Heart right ventricle (tissue), 16 donors: Measurements from ENCODE around the gene ACSS3. TPM values are rescaled to one million over a fixed set of nuclear protein-coding genes. Genes with fewer than 3 reads are reported as not detected.
A peak's percentile ranks its signal among the peaks of the same experiment; 100 is the strongest.

Source experiments
- ATAC-seq, 8 donors: fragments of 200-7000 bp; cut with Tn5 transposase; one replicate each; pipeline ENCODE4 v1.9.1; 2020; ENCODE audit warnings: mild to moderate bottlenecking in 8 of 8, moderate library complexity in 8 of 8, moderate number of reproducible peaks in 1 of 8
- DNase-seq, 2 donors: peaks; one replicate each; pipeline ENCODE4 v3.0.0-alpha.2; 2020
- H3K27ac ChIP-seq, 10 donors: fragments of 200-600 bp; sonication (generic) in 2 of 10; one replicate each; pipeline versions ENCODE4 v1.5.0 to v1.8.0; 2020 to 2022; ENCODE audit warnings: mild to moderate bottlenecking in 3 of 10
- H3K27me3 ChIP-seq, 7 donors: fragments of 200-600 bp; one replicate each; pipeline ENCODE4 v1.8.0; 2021 to 2022; ENCODE audit warnings: mild to moderate bottlenecking in 2 of 7
- H3K36me3 ChIP-seq, 9 donors: fragments of 200-600 bp; sonication (generic) in 1 of 9; one replicate each; pipeline versions ENCODE4 v1.5.0 to v1.8.0; 2020 to 2022; ENCODE audit warnings: mild to moderate bottlenecking in 2 of 9
- H3K4me1 ChIP-seq, 9 donors: fragments of 200-600 bp; sonication (generic) in 1 of 9; one replicate each; pipeline versions ENCODE4 v1.5.0 to v1.8.0; 2020 to 2022; ENCODE audit warnings: mild to moderate bottlenecking in 4 of 9
- H3K4me3 ChIP-seq, 10 donors: fragments of 200-600 bp; sonication (generic) in 2 of 10; one replicate each; pipeline versions ENCODE4 v1.5.0 to v1.8.0; 2020 to 2022; ENCODE audit warnings: mild to moderate bottlenecking in 7 of 10, moderate library complexity in 2 of 10
- H3K9me3 ChIP-seq, 11 donors: fragments of 200-600 bp in 10 of 11; sonication (generic) in 2 of 11; one replicate each; pipeline versions ENCODE4 v1.5.0 to v1.8.0; 2013 to 2022; ENCODE audit warnings: mild to moderate bottlenecking in 2 of 11, control low read depth in 1 of 11, moderate library complexity in 1 of 11
- WGBS, 2 donors: extraction: QIAGEN DNeasy Blood & Tissue Kit; methylation state at CpG; one replicate each; pipeline ENCODE4 v1.1.7; 2013; ENCODE audit warnings: inconsistent platforms in 1 of 2; 5-methylcytosine and 5-hydroxymethylcytosine counted together
- intact Hi-C, 10 donors: fragments of 100-400 bp; cut with DNase I; formaldehyde crosslinking; loops; one replicate each; pipeline versions ENCODE4 v1.11.1 to v1.14.2; 2022
- polyA plus RNA-seq, 2 donors: library from polyadenylated mRNA; stranded (reverse); fragments of 200-250 nt; gene quantifications; one replicate each; pipeline ENCODE4 v1.2.3, GENCODE V29; 2013
- total RNA-seq, 10 donors: library from RNA; stranded (reverse); fragmentation: NEBNext Ultra II Directional in 3 of 10; extraction: Animal tissue kit (Norgen Biotek cat#: 25700) in 3 of 10; gene quantifications; one replicate each; pipeline versions ENCODE4 v1.2.1 to v1.2.4, GENCODE V29; 2021 to 2023
- TF ChIP-seq, protein P1 (sequence below), 9 donors: fragments of 200-600 bp; sonication (generic) in 2 of 9; IDR thresholded peaks; one replicate each; pipeline versions ENCODE4 v1.5.0 to v1.8.0; 2021 to 2022; ENCODE audit warnings: antibody characterized with exemption in 9 of 9, mild to moderate bottlenecking in 5 of 9, moderate library complexity in 1 of 9
- donor health status: Arrhythmogenic right ventricular cardiomyopathy.
- donor health status: ischemic (EF 13 %, LVEDD 7.1; RV severe dilation, severe dysfunction).
- donor health status: healthy with polysubstance abuse.
- donor health status: DM: no; HTN: yes; CAD: no.
- donor health status: DM: no; HTN: no; CAD: no.
- donor health status: ischemic (EF 25% LVEDD 6.9; RV normal size, moderate dysfunction).
- donor health status: ischemic (EF 25% LVEDD 5.7; RV mildly dilated, moderate dysfunction).
- donor health status: healthy.
- donor health status: DM: yes; HTN: yes; CAD: no.
- donor health status: Ischemic cardiomyopathy.
- donor health status: ischemic (EF 35%, LVEDD 5.7; RV mildly dilated, moderate dysfunction).
- donor health status: nonischemic (EF 11% LVEDD 7.7; RV severe dilation, severe dysfunction).
- donor health status: DM: yes; HTN: yes; CAD: no.
- donor health status: PGD.
- donor health status: ischemic (EF 29% LVEDD 5.4; RV normal size, mild dysfunction).
- donor health status: nonischemic (EF 23%, LVEDD 6.1; RV moderate dilation, normal function).

ACSS3 gene
- total and polyA plus RNA-seq, 12 donors, result 11.3 to 30.3 (median 25.0) TPM

DNA sequence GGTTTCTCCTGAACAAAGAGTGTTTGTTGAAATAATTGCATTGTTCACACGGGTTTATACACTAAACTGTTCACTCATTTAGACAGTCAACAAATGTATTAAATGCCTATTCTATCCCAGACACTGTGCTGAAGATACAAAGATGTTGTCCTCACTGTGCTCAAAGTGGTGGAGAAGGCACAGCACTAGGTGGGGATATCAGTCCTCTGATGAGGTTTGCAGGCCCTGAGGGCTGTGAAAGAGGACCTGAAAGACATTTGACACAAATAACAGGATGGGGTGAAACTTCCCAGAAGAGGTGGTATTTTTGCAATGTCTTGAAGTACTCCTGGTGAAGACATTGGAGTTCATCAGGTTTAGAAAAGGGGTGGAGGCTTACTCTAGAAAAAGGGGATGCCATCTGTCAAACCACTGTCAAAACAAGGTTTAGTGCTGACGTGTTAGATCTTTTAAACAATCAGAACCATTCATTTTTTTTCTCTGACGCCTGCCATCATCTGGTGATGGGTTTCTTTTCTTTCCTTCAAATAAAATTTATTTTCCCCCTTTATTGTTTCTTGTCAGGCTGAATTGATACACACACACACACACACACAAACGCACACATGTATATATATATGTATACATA, 69.5 kb downstream of the ACSS3 start:
- no peaks in the 10 kb centered on the region for H3K9me3 ChIP-seq
- DNase-seq (no peak), ATAC-seq (no peak)
- no peaks in the 10 kb centered on the region for H3K27me3 ChIP-seq
- TF ChIP-seq, protein P1, sequence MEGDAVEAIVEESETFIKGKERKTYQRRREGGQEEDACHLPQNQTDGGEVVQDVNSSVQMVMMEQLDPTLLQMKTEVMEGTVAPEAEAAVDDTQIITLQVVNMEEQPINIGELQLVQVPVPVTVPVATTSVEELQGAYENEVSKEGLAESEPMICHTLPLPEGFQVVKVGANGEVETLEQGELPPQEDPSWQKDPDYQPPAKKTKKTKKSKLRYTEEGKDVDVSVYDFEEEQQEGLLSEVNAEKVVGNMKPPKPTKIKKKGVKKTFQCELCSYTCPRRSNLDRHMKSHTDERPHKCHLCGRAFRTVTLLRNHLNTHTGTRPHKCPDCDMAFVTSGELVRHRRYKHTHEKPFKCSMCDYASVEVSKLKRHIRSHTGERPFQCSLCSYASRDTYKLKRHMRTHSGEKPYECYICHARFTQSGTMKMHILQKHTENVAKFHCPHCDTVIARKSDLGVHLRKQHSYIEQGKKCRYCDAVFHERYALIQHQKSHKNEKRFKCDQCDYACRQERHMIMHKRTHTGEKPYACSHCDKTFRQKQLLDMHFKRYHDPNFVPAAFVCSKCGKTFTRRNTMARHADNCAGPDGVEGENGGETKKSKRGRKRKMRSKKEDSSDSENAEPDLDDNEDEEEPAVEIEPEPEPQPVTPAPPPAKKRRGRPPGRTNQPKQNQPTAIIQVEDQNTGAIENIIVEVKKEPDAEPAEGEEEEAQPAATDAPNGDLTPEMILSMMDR (IDR thresholded peaks at IDR 0.05), result no peak
- no peaks in the 10 kb centered on the region for H3K4me1 ChIP-seq
- no peak overlapping the region for H3K4me3 ChIP-seq
- whole genome bisulfite sequencing, 2 donors, result 79 to 82% methylated on average over 4 of the region's 4 CpGs
- peaks cover 0 to 65% (median 5%) of the 10 kb centered on the region in 9 donors for H3K36me3 ChIP-seq
- no peak overlapping the region for H3K27ac ChIP-seq
- intact Hi-C loops, result no loop called here

DNA sequence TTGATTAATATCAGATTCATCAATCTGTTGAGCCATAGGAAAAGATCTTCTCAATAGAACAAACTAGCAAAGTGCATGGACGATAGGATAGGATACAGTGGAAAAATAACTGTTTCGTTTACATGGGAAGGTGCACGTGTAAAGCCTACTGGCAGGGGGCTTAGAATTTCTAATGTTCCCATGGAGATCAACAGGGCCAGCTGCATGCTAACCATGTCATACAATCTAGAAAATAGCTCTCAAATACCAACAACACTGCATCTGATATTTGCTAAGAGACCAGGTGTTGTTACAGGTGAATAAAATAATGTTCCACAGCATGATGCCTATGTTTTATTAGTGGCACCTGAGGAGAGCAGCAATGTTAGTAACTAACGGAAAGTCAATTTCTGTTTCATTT, 72.5 kb downstream of the ACSS3 start:
- H3K4me3 ChIP-seq, result no peak overlapping the region
- H3K9me3 ChIP-seq, result no peaks in the 10 kb centered on the region
- H3K27ac ChIP-seq, result no peak overlapping the region
- WGBS, 2 donors, result 84 to 89% methylated on average over 4 of the region's 4 CpGs
- intact Hi-C loops, result no loop called here
- no peaks in the 10 kb centered on the region for H3K27me3 ChIP-seq
- no peak for DNase-seq
- no peaks in the 10 kb centered on the region for H3K4me1 ChIP-seq
- H3K36me3 ChIP-seq, result peaks cover 0 to 62% (median 5%) of the 10 kb centered on the region in 9 donors
- no peak for ATAC-seq
- TF ChIP-seq, protein P1 (IDR thresholded peaks at IDR 0.05), result no peak

DNA sequence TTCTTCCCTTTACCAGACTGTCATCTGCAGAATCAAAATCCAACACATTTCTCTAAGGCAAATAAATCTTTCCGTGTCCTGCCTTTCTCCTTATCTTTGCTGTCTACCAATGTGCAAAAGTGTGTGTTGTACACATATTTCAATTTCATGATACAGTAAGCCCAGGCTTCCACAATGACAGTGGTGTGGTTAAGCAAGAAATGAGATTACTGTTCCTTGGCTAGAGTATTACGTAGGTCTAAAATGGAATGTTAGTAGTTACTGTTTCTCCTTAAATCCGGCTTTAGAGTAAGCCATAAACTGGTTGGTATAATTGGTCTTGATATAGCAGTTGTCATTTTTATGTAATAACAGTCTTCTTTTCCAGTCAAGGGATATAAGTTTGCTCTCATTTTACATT, 82.0 kb downstream of the ACSS3 start:
- ATAC-seq (no peak), DNase-seq (no peak)
- Histone ChIP-seq H3K4me1 (peaks cover 0 to 5% (median 0%) of the 10 kb centered on the region in 9 donors), H3K36me3 (peaks cover 0 to 46% (median 0%) of the 10 kb centered on the region in 9 donors), H3K27me3 (no peaks in the 10 kb centered on the region), H3K27ac (no peak overlapping the region), H3K4me3 (no peak overlapping the region), H3K9me3 (no peaks in the 10 kb centered on the region)
- WGBS, 2 donors, result 86 to 90% methylated on average over 3 of the region's 3 CpGs
- intact Hi-C loops, result no loop called here
- TF ChIP-seq, protein P1 (IDR thresholded peaks at IDR 0.05), result no peak

DNA sequence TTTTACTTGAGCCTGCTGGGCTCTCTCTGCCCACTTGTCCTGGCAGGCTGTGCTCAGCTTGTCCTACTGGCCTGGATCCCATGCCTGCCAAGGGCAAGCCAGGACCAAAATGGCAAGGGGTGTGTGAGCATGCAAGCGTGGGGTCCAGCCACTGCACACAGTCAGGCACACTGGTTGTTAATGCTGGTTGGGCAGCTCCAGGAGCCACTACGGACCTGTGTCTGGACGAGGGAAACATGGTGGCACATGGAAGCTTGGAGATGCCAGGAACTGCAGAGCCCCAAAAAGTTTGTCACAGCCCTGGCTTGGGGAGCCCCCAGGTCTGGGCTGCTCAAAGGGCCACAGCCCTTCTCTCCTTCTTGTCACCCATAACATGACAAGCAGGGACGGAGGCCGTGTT, 83.8 kb downstream of the ACSS3 start:
- DNase-seq, result no peak
- ATAC-seq, result peak in 5 of 8 donors; percentile 21 to 49 (median 47)
- intact Hi-C loops, result no loop called here
- Histone ChIP-seq H3K4me1 (peaks cover 0 to 5% (median 0%) of the 10 kb centered on the region in 9 donors), H3K36me3 (peaks cover 0 to 44% (median 0%) of the 10 kb centered on the region in 9 donors), H3K27ac (no peak overlapping the region), H3K4me3 (no peak overlapping the region), H3K27me3 (no peaks in the 10 kb centered on the region), H3K9me3 (no peaks in the 10 kb centered on the region)
- TF ChIP-seq, protein P1 (IDR thresholded peaks at IDR 0.05), result no peak
- 73 to 90% methylated on average over 5 of the region's 5 CpGs for WGBS, 2 donors
